ENCODE data around the gene TPPP2. TPM values are rescaled to one million over a fixed set of nuclear protein-coding genes. Genes with fewer than 3 reads are reported as not detected.

TPPP2 gene
- total and polyA plus RNA-seq, 10 of the 15 experiments (the other 5 are each of a cell fraction or from before 2014, with no cell fraction given): not detected

DNA sequence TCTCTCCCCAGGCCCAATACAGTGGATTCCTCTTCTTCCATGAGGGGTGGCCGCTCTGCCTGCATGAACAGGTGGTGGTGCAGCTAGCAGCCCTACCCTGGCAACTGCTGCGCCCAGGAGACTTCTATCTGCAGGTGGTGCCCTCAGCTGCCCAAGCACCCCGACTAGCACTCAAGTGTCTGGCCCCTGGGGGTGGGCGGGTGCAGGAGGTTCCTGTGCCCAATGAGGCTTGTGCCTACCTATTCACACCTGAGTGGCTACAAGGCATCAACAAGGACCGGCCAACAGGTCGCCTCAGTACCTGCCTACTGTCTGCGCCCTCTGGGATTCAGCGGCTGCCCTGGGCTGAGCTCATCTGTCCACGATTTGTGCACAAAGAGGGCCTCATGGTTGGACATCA lies 43.9 kb downstream of the TPPP2 start (continued):
- no peak for TF ChIP-seq KLF5 (IDR thresholded peaks at IDR 0.05; ENCODE audit: partially characterized antibody)
- TF ChIP-seq MEF2B (IDR thresholded peaks at IDR 0.05; ENCODE audit: partially characterized antibody, poor library complexity, severe bottlenecking): no peak
- TF ChIP-seq ZNF274 (IDR thresholded peaks at IDR 0.05; ENCODE audit: insufficient read depth, insufficient read length): no peak
- TF ChIP-seq MYB (IDR thresholded peaks at IDR 0.05; ENCODE audit: borderline replicate concordance, low read depth, low read length): no peak
- TF ChIP-seq, protein P1, sequence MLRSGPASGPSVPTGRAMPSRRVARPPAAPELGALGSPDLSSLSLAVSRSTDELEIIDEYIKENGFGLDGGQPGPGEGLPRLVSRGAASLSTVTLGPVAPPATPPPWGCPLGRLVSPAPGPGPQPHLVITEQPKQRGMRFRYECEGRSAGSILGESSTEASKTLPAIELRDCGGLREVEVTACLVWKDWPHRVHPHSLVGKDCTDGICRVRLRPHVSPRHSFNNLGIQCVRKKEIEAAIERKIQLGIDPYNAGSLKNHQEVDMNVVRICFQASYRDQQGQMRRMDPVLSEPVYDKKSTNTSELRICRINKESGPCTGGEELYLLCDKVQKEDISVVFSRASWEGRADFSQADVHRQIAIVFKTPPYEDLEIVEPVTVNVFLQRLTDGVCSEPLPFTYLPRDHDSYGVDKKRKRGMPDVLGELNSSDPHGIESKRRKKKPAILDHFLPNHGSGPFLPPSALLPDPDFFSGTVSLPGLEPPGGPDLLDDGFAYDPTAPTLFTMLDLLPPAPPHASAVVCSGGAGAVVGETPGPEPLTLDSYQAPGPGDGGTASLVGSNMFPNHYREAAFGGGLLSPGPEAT (IDR thresholded peaks at IDR 0.05; ENCODE audit: low read depth): no peak
- no peak for TF ChIP-seq MXI1 (IDR thresholded peaks at IDR 0.05; ENCODE audit: low read depth, low read length)
- TF ChIP-seq, protein P2, sequence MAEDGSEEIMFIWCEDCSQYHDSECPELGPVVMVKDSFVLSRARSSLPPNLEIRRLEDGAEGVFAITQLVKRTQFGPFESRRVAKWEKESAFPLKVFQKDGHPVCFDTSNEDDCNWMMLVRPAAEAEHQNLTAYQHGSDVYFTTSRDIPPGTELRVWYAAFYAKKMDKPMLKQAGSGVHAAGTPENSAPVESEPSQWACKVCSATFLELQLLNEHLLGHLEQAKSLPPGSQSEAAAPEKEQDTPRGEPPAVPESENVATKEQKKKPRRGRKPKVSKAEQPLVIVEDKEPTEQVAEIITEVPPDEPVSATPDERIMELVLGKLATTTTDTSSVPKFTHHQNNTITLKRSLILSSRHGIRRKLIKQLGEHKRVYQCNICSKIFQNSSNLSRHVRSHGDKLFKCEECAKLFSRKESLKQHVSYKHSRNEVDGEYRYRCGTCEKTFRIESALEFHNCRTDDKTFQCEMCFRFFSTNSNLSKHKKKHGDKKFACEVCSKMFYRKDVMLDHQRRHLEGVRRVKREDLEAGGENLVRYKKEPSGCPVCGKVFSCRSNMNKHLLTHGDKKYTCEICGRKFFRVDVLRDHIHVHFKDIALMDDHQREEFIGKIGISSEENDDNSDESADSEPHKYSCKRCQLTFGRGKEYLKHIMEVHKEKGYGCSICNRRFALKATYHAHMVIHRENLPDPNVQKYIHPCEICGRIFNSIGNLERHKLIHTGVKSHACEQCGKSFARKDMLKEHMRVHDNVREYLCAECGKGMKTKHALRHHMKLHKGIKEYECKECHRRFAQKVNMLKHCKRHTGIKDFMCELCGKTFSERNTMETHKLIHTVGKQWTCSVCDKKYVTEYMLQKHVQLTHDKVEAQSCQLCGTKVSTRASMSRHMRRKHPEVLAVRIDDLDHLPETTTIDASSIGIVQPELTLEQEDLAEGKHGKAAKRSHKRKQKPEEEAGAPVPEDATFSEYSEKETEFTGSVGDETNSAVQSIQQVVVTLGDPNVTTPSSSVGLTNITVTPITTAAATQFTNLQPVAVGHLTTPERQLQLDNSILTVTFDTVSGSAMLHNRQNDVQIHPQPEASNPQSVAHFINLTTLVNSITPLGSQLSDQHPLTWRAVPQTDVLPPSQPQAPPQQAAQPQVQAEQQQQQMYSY (CRISPR knock-in tag; IDR thresholded peaks at IDR 0.05): no peak
- TF ChIP-seq, protein P3, sequence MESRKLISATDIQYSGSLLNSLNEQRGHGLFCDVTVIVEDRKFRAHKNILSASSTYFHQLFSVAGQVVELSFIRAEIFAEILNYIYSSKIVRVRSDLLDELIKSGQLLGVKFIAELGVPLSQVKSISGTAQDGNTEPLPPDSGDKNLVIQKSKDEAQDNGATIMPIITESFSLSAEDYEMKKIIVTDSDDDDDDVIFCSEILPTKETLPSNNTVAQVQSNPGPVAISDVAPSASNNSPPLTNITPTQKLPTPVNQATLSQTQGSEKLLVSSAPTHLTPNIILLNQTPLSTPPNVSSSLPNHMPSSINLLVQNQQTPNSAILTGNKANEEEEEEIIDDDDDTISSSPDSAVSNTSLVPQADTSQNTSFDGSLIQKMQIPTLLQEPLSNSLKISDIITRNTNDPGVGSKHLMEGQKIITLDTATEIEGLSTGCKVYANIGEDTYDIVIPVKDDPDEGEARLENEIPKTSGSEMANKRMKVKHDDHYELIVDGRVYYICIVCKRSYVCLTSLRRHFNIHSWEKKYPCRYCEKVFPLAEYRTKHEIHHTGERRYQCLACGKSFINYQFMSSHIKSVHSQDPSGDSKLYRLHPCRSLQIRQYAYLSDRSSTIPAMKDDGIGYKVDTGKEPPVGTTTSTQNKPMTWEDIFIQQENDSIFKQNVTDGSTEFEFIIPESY (IDR thresholded peaks at IDR 0.05): no peak
- TF ChIP-seq, protein P4, sequence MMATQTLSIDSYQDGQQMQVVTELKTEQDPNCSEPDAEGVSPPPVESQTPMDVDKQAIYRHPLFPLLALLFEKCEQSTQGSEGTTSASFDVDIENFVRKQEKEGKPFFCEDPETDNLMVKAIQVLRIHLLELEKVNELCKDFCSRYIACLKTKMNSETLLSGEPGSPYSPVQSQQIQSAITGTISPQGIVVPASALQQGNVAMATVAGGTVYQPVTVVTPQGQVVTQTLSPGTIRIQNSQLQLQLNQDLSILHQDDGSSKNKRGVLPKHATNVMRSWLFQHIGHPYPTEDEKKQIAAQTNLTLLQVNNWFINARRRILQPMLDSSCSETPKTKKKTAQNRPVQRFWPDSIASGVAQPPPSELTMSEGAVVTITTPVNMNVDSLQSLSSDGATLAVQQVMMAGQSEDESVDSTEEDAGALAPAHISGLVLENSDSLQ (IDR thresholded peaks at IDR 0.05): no peak

All from GM12878 (cell line).